ENCODE data around the gene CDC73.
"Not testable (repeated sequence)": the region's sequence is repeated elsewhere in the genome, so short reads cannot be mapped to it uniquely, and the experiment has no call there.

The CDC73 gene

GRCh38 chr1:193114485-193115095 lies 7.2 kb upstream of the CDC73 start:
- no peak for DNase-seq

- no peak for DNase-seq
Observed at GRCh38 chr1:193115629-193116227, 6.1 kb upstream of the CDC73 start.

- DNase-seq = not testable (repeated sequence)
Observed at GRCh38 chr1:193117167-193117566, 4.7 kb upstream of the CDC73 start.

- DNase-seq = no peak
Observed at GRCh38 chr1:193118194-193118593, 3.6 kb upstream of the CDC73 start.

GRCh38 chr1:193118803-193119730 lies 2.8 kb upstream of the CDC73 start:
- DNase-seq = no peak

- DNase-seq = no peak
Observed at GRCh38 chr1:193120604-193121166, 1.1 kb upstream of the CDC73 start.

- no peak for DNase-seq
Observed at GRCh38 chr1:193123751-193124150, 1.9 kb downstream of the CDC73 start.

GRCh38 chr1:193125369-193125768 lies 3.5 kb downstream of the CDC73 start:
- no peak for DNase-seq

GRCh38 chr1:193131266-193131860 lies 9.5 kb downstream of the CDC73 start:
- no peak for DNase-seq

GRCh38 chr1:193140254-193140653 lies 18.4 kb downstream of the CDC73 start:
- no peak for DNase-seq

GRCh38 chr1:193141804-193142203 lies 20.0 kb downstream of the CDC73 start:
- no peak for DNase-seq

GRCh38 chr1:193142409-193142808 lies 20.6 kb downstream of the CDC73 start:
- DNase-seq = no peak

GRCh38 chr1:193143285-193143684 lies 21.5 kb downstream of the CDC73 start:
- DNase-seq = peak in 1 of 2 donors; percentile 7

GRCh38 chr1:193144361-193144938 lies 22.6 kb downstream of the CDC73 start:
- DNase-seq = no peak

- DNase-seq = no peak
Observed at GRCh38 chr1:193144999-193145398, 23.2 kb downstream of the CDC73 start.

GRCh38 chr1:193156117-193156821 lies 34.4 kb downstream of the CDC73 start:
- no peak for DNase-seq

- no peak for DNase-seq
Observed at GRCh38 chr1:193156822-193157142, 35.0 kb downstream of the CDC73 start.

- no peak for DNase-seq
Observed at GRCh38 chr1:193157360-193157759, 35.5 kb downstream of the CDC73 start.

GRCh38 chr1:193176113-193176512 lies 54.3 kb downstream of the CDC73 start:
- no peak for DNase-seq

- DNase-seq = no peak
Observed at GRCh38 chr1:193176788-193177187, 55.0 kb downstream of the CDC73 start.

GRCh38 chr1:193179094-193179493 lies 57.3 kb downstream of the CDC73 start:
- DNase-seq = no peak

- DNase-seq = no peak
Observed at GRCh38 chr1:193181536-193181935, 59.7 kb downstream of the CDC73 start.

Data from hippocampal formation (tissue), 2 donors.